ENCODE data around the gene TRIML1. TPM values are rescaled to one million over a fixed set of nuclear protein-coding genes. Genes with fewer than 3 reads are reported as not detected.

Gene TRIML1
- polyA plus RNA-seq, 3 donors = not detected

DNA sequence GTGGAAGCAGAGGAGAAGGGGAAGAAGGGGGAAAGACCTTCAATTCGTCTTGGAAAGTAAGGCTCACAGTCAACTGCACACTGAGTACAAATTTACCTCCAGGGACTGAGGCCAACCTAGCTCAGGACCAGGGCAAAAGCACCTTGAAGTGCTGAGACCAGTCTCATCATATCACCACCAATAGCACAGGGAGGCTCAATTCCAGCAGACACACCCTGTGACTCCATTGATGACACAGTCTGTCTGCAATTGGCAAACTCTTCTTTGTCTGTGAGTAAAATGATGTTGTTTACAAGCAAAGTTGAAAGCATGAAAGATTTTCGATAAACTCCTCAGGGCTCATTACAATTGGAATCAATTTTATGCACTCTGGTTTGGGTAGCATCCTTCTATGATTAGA, 32.3 kb downstream of the TRIML1 start:
- Mint-ChIP-seq H3K9me3 (peaks cover 3 to 39% (median 22%) of the 10 kb centered on the region in 7 donors), H3K4me1 (no peaks in the 10 kb centered on the region), H3K4me3 (no peak overlapping the region), H3K27ac (no peak overlapping the region), H3K36me3 (no peaks in the 10 kb centered on the region), H3K27me3 (ENCODE audit: low read depth in 3 of 3) (peaks cover 0 to 3% (median 2%) of the 10 kb centered on the region in 3 donors)
- intact Hi-C loops (cut with micrococcal nuclease) = no loop called here
- no peak overlapping the region for H3K27ac ChIP-seq (ENCODE audit: low read depth in 1 of 2, low read length in 2 of 2)
- no peaks in the 10 kb centered on the region for H4K20me1 ChIP-seq (ENCODE audit: insufficient read depth, low read length)
- no peak overlapping the region for H2AFZ ChIP-seq (ENCODE audit: insufficient read depth, low read depth, low read length, poor library complexity, severe bottlenecking)
- TF ChIP-seq, protein P1, sequence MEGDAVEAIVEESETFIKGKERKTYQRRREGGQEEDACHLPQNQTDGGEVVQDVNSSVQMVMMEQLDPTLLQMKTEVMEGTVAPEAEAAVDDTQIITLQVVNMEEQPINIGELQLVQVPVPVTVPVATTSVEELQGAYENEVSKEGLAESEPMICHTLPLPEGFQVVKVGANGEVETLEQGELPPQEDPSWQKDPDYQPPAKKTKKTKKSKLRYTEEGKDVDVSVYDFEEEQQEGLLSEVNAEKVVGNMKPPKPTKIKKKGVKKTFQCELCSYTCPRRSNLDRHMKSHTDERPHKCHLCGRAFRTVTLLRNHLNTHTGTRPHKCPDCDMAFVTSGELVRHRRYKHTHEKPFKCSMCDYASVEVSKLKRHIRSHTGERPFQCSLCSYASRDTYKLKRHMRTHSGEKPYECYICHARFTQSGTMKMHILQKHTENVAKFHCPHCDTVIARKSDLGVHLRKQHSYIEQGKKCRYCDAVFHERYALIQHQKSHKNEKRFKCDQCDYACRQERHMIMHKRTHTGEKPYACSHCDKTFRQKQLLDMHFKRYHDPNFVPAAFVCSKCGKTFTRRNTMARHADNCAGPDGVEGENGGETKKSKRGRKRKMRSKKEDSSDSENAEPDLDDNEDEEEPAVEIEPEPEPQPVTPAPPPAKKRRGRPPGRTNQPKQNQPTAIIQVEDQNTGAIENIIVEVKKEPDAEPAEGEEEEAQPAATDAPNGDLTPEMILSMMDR (IDR thresholded peaks at IDR 0.05) = no peak
- H3K4me1 ChIP-seq (ENCODE audit: control insufficient read depth in 1 of 2, insufficient read depth in 2 of 2, low read length in 2 of 2) = no peaks in the 10 kb centered on the region
- peaks cover 24 to 34% of the 10 kb centered on the region in 2 donors for H3K9me3 ChIP-seq (replicated peaks in 1 of 2; ENCODE audit: control insufficient read depth in 1 of 2, insufficient read depth in 1 of 2, low read length in 2 of 2)
- H3K9ac ChIP-seq (ENCODE audit: insufficient read depth, low read length, poor library complexity, severe bottlenecking) = no peak overlapping the region
- H3K4me2 ChIP-seq (replicated peaks; ENCODE audit: extremely low read depth, low read length, poor library complexity, severe bottlenecking) = no peak overlapping the region
- no peaks in the 10 kb centered on the region for H3K36me3 ChIP-seq (replicated peaks in 1 of 2; ENCODE audit: control insufficient read depth in 1 of 2, insufficient read depth in 2 of 2, low read length in 2 of 2)
- H3K4me3 ChIP-seq (replicated peaks in 1 of 3; ENCODE audit: low read depth in 2 of 3, low read length in 3 of 3) = no peak overlapping the region
- no peak for DNase-seq
- no peaks in the 10 kb centered on the region for H3K79me2 ChIP-seq (ENCODE audit: insufficient read depth, low read length)
- no peaks in the 10 kb centered on the region for H3K27me3 ChIP-seq (ENCODE audit: control insufficient read depth in 2 of 2, insufficient read depth in 2 of 2, low read length in 2 of 2)
- 82% methylated on average over 1 of the region's 2 CpGs for WGBS (ENCODE audit: insufficient coverage)

DNA sequence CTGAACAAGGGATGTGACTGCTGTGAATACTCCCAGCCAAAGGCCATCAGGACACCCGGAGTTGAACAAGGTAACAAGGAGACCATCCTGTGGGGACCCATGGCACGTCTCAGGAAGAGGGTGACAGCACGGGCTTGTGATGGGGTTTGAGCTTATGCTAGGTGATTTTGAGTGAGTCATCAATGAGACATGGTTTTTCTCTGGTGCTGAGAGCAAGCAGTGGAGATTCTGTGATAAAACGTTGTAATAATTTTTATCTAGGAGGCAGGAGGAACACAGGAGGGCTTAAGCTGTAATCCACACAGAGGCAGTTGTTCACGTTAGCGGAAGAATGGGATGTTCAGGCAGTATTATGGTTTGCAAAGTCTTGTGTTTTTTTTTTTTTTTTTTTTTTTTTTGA, 36.0 kb downstream of the TRIML1 start:
- no peak overlapping the region for H3K27ac ChIP-seq (ENCODE audit: low read depth in 1 of 2, low read length in 2 of 2)
- 93% methylated on average over 4 of the region's 6 CpGs for WGBS (ENCODE audit: insufficient coverage)
- Mint-ChIP-seq H3K27me3 (ENCODE audit: low read depth in 3 of 3) (peaks cover 0 to 2% (median 2%) of the 10 kb centered on the region in 3 donors), H3K4me3 (no peak overlapping the region), H3K27ac (no peak overlapping the region), H3K9me3 (peaks cover 9 to 34% (median 17%) of the 10 kb centered on the region in 7 donors), H3K4me1 (no peaks in the 10 kb centered on the region), H3K36me3 (no peaks in the 10 kb centered on the region)
- peaks cover 47 to 53% of the 10 kb centered on the region in 2 donors for H3K9me3 ChIP-seq (replicated peaks in 1 of 2; ENCODE audit: control insufficient read depth in 1 of 2, insufficient read depth in 1 of 2, low read length in 2 of 2)
- no peak overlapping the region for H2AFZ ChIP-seq (ENCODE audit: insufficient read depth, low read depth, low read length, poor library complexity, severe bottlenecking)
- no peak overlapping the region for H3K4me3 ChIP-seq (replicated peaks in 1 of 3; ENCODE audit: low read depth in 2 of 3, low read length in 3 of 3)
- H3K36me3 ChIP-seq (replicated peaks in 1 of 2; ENCODE audit: control insufficient read depth in 1 of 2, insufficient read depth in 2 of 2, low read length in 2 of 2) = no peaks in the 10 kb centered on the region
- TF ChIP-seq, protein P1 (IDR thresholded peaks at IDR 0.05) = no peak
- intact Hi-C loops (cut with micrococcal nuclease) = no loop called here
- no peak overlapping the region for H3K9ac ChIP-seq (ENCODE audit: insufficient read depth, low read length, poor library complexity, severe bottlenecking)
- H3K79me2 ChIP-seq (ENCODE audit: insufficient read depth, low read length) = no peaks in the 10 kb centered on the region
- no peak overlapping the region for H3K4me2 ChIP-seq (replicated peaks; ENCODE audit: extremely low read depth, low read length, poor library complexity, severe bottlenecking)
- H3K27me3 ChIP-seq (ENCODE audit: control insufficient read depth in 2 of 2, insufficient read depth in 2 of 2, low read length in 2 of 2) = no peaks in the 10 kb centered on the region
- H3K4me1 ChIP-seq (ENCODE audit: control insufficient read depth in 1 of 2, insufficient read depth in 2 of 2, low read length in 2 of 2) = no peaks in the 10 kb centered on the region
- no peak for DNase-seq
- no peaks in the 10 kb centered on the region for H4K20me1 ChIP-seq (ENCODE audit: insufficient read depth, low read length)
